ENCODE measurements around the gene SLC41A1. TPM values are rescaled to one million over a fixed set of nuclear protein-coding genes. Genes with fewer than 3 reads are reported as not detected.

Gene SLC41A1
- total and polyA plus RNA-seq, 9 of the 15 experiments (the other 6 are each of a cell fraction or from before 2014, with no cell fraction given) = 4.1 to 29.3 (median 11.4) TPM

DNA sequence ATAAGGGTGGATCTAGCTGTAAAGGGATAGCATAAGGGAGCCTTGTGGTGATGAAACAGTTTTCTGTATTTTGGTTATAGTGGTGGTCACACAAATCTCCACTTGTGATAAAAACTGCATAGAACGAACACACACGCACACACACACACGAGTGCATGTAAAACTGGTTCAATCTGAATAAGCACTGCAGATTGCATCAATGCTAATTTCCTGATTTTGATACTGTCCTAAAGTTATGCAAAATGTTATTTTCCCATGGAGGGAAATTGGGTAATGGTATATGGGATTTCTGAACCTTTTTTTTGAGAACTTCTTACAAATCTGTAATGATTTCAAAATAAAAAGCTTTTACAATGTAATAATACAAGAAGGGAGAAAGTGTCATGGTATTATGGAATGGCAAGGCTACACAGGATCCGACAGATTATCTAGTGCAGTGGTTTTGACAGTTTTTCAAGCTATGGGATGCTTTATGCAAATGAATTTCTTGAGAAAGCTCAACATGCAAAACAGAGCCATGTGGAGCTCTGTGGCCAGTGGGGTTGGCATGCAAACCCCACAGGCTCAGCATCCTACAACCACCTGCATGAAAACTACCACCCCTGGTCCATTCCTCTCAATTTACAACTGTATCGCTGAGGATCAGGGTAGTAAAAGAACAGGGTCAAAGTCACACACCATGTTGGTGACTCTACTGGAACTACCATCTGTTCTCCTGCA, 18.8 kb downstream of the SLC41A1 start:
- in situ Hi-C loops (cut with MboI) (loop anchor here (5.0 kb wide), 2 partner anchors 133 to 318 kb away; no protein-coding TSS in a partner anchor), intact Hi-C loops (cut with micrococcal nuclease) (no loop called here)
- Histone ChIP-seq H3K79me2 (ENCODE audit: control insufficient read depth, insufficient read depth, low read length) (no peaks in the 10 kb centered on the region), H3K27me3 (ENCODE audit: control insufficient read depth in 2 of 2, insufficient read depth in 2 of 2, low read length in 2 of 2) (no peaks in the 10 kb centered on the region), H3K9me3 (replicated peaks; ENCODE audit: control insufficient read depth, insufficient read depth, low read depth, low read length) (no peaks in the 10 kb centered on the region), H3K4me2 (ENCODE audit: insufficient read depth, low read length) (no peak overlapping the region), H3K9me1 (ENCODE audit: control insufficient read depth, insufficient read depth, low read length) (no peaks in the 10 kb centered on the region), H4K20me1 (replicated peaks; ENCODE audit: control insufficient read depth, insufficient read depth, low read length) (peaks cover 6% of the 10 kb centered on the region; the same call in 1 of the 2 replicates), H3K27ac (ENCODE audit: extremely low read depth, low read depth, low read length) (no peak overlapping the region), H2AFZ (ENCODE audit: low read depth, low read length) (no peak overlapping the region), H3K36me3 (ENCODE audit: control insufficient read depth, insufficient read depth, low read length) (peaks cover 70% of the 10 kb centered on the region), H3K4me1 (replicated peaks in 1 of 2; ENCODE audit: control insufficient read depth in 2 of 2, insufficient read depth in 2 of 2, low read length in 2 of 2) (peaks cover 0 to 7% of the 10 kb centered on the region in 2 experiments; a peak in 3 of 5 replicates), H3K4me3 (no peak overlapping the region), H3K9ac (ENCODE audit: insufficient read depth in 1 of 2, low read depth in 2 of 2, low read length in 2 of 2) (no peak overlapping the region)
- CTCF ChIA-PET (ENCODE audit: low intra/inter-chr PET ratio) = no interaction called here
- no TSS peak for BruUV-seq (replicated peaks)
- DNase-seq (ENCODE audit: extremely low read depth in 1 of 4, low spot score in 3 of 4) (no peak), FAIRE-seq (no peak), ATAC-seq (no peak)
- WGBS (ENCODE audit: insufficient coverage, low coverage, missing lambda C conversion rate) = 58% methylated on average over 5 of the region's 5 CpGs
- POLR2A ChIA-PET = interaction anchor here (0.6 to 4.0 kb wide), 5 partner anchors 11 to 932 kb away, joined by 3 to 20 read pairs (median 3); no protein-coding TSS in a partner anchor
- no peak for TF ChIP-seq POLR2AphosphoS5 (IDR thresholded peaks at IDR 0.05; ENCODE audit: control insufficient read depth, insufficient read depth, low read depth, low read length)
- no peak for TF ChIP-seq ZNF830 (CRISPR knock-in tag; IDR thresholded peaks at IDR 0.05)
- no peak for TF ChIP-seq SMAD3 (CRISPR knock-in tag; conservative IDR thresholded peaks at IDR 0.05)
- no peak for TF ChIP-seq ARHGAP35 (IDR thresholded peaks at IDR 0.05; ENCODE audit: partially characterized antibody)
- TF ChIP-seq, protein P1, sequence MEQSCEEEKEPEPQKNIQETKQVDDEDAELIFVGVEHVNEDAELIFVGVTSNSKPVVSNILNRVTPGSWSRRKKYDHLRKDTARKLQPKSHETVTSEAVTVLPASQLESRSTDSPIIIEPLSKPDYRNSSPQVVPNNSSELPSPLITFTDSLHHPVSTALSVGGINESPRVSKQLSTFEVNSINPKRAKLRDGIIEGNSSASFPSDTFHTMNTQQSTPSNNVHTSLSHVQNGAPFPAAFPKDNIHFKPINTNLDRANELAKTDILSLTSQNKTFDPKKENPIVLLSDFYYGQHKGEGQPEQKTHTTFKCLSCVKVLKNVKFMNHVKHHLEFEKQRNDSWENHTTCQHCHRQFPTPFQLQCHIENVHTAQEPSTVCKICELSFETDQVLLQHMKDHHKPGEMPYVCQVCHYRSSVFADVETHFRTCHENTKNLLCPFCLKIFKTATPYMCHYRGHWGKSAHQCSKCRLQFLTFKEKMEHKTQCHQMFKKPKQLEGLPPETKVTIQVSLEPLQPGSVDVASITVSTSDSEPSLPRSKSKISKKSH (CRISPR knock-in tag; IDR thresholded peaks at IDR 0.05) = no peak
- no peak for TF ChIP-seq L3MBTL2 (IDR thresholded peaks at IDR 0.05)
- no peak for TF ChIP-seq PPARD (CRISPR knock-in tag; IDR thresholded peaks at IDR 0.05)
- no peak for TF ChIP-seq CSDE1 (IDR thresholded peaks at IDR 0.05)
- TF ChIP-seq SRSF3 (IDR thresholded peaks at IDR 0.05; ENCODE audit: insufficient read depth, low read length) = no peak
- TF ChIP-seq ILF3 (IDR thresholded peaks at IDR 0.05; ENCODE audit: borderline replicate concordance) = no peak
- TF ChIP-seq SLC30A9 (CRISPR knock-in tag; IDR thresholded peaks at IDR 0.05) = no peak

Data from K562 (cell line).